HG02571 (cell line): Measurements from ENCODE around the gene CAMTA1.

Source experiments
- ATAC-seq: cut with Tn5 transposase; IDR thresholded peaks from one replicate; pipeline ENCODE4 v1.9.1; 2021; ENCODE audit warnings: mild to moderate bottlenecking, moderate library complexity; ENCODE audit not compliant: unreplicated experiment

Gene CAMTA1

DNA sequence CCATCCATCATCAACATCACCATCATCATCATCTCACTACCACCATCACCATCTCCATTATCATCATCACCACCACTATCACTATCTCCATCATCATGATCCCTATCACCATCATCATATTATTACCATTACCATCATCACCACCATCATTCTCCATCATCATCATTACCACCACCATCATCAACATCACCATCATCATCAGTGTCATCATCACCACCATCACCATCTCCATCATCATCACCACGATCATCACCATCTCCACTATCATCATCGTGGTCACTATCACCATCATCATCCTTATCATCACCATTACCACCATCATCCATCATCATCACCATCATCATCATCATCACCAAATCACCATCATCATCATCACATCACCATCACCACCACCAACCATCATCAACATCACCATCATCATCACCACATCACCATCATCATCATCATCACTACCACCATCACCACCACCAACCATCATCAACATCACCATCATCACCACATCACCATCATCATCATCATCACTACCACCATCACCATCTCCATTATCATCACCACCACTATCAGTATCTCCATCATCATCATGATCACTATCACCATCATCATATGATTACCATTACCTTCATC is 783.8 kb downstream of the CAMTA1 start:
- ATAC-seq = no peak

- ATAC-seq = no peak
These were observed 785.1 kb downstream of the CAMTA1 start for GRCh38 chr1:7570311-7570710.

DNA sequence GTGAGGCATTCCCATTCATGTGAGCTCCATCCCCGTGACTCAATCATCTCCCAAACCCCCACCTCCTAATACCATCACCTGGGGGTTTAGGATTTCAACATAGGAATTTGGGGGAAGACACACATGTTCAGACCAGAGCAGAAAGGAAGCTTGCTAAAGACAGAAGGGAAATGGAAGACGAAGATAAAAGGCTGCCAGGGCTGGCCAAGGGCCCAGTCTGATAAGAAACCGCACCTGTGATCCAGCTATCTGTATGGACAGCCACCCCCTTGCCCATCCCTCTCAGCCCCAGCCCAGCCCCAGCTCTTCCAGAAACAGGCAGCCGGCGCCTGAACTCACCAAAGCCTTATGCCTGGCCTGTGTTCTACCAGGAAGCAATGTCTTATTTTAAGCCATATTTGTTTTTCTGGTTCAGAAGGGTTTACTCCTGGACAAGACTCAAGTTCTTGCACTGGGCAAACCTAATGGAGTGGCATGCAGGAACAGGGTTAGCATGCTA is 787.4 kb downstream of the CAMTA1 start:
- no peak for ATAC-seq

DNA sequence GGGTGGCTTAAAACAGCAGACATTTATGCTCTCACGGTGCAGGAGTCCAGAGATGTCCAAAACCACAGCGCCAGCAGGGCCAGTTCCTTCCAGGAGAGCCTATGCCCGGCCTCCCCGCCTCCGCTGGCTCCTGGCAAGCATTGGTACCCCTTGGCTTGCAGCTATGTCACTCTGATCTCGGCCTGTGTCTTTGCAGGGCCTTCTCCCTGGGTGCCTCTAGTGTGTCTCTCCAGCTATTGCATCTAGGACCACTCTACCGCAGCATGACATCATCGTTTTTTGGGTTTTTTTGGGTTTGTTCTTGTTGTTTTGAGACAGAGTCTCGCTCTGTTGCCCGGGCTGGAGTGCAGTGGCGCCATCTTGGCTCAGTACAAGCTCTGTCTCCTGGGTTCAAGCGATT is 788.2 kb downstream of the CAMTA1 start:
- ATAC-seq = no peak

DNA sequence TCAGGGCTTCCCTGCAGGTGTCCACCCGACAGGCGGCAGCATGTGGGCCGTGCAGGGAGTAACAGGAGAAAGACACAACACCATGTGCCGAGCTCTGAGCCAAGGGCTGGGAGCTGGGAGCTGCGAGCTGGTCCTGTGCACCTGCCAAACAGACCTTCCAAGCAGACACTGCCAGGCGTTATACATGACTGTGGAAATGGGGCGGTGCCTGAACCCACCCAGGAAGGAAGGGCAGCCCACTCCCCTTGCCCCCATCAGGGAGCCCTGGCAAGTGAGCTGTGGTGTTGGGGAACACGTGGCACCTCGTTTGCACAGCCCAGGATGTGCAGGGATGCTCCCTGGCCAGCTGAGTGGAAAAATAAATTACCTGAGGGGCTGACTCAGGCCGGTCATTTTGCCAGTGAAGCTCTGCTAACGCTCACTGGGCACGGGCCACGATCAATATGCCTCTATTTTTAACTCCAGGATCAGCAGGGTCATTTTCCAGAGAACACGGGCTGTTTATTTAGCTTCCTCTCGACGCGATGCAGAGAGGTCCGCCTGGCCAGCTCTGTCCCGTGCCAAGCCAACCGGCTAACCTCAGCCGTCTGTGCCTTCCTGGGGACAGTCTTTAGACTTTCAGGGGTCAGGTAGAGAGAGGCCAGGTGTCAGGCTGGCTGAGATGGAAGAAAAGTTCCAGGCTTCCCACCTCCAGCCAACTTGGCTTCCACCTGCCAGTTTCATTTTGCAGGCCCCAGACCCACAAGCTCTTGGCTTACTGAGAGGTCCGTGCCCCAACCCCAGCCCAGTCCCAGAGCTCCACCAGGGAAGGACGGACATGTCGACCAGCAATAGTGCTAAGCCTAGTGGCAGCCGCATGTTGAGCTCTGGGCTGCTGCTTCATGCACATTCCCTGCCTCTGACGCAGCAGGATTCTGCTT is 789.1 kb downstream of the CAMTA1 start:
- no peak for ATAC-seq

DNA sequence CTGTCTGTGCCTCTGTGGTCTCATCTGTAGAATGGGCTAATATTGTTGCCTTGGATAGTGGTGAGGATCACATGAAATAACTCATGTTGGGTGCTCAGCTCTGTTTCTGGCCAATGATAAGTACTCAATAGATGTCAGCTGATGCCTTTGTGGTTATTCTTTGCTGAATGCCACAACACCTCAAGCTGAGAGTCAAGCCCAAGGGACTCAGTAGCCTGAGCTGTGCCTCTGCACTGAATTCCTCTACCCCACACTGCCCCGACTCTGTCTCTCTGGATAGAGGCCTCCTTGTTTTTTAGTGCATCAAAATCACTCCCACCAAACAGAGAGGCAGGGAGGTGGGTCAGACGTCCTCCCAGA is 789.8 kb downstream of the CAMTA1 start:
- no peak for ATAC-seq

DNA sequence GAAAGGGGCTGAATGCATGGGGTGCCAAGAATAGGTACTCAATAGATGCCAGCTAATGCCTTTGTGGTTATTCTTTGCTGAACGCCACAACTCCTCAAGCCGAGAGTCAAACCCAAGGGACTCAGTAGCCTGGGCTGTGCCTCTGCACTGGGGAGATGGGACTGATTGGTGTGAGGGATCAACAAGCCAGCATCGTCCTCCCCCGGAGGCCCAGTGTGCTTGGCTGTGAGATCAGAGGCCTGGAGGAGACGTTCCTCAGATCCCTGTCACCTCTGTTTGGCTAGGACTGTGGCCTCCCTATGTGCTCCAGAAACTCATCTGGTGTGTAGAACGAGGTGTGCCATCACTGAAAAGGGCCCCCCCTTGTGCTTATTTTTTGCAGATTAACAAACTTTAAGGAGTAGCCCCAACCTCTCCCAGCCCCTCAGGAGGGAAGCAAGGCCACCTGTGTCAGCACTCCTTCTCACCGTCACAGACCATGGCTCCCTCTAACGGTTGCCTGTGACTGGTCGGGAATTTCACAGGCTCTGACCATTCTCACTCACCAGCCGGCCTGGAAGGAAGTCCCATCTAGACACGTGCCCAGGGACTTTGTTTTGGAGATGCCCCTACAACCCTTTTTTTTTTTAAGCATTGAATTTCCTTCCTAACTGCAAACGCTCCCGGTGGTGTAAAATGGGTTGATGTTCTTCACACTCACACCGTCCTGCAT is 791.8 kb downstream of the CAMTA1 start:
- ATAC-seq = no peak

DNA sequence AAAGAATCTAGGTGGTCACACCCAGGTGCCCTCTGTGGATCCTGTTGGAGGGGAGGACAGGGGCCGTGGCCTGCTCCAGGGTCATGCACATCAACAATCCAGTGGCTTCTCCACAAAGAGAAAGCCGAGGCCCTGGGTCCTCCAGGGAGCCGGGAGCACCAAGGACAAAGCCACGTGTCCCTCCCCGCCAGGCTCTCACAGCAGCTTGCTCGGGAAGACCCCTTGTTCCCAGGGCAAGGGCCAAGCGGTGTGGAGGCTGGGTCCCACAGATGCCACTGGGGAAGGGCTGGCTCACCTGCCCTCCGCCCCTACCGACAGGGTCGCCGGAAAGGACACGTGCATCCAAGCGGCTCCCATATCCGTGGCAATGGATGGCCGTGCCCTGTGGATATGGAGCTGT is 793.0 kb downstream of the CAMTA1 start:
- no peak for ATAC-seq

GRCh38 chr1:7579016-7579415 is 793.8 kb downstream of the CAMTA1 start:
- no peak for ATAC-seq

GRCh38 chr1:7579831-7580804 is 794.9 kb downstream of the CAMTA1 start:
- no peak for ATAC-seq

DNA sequence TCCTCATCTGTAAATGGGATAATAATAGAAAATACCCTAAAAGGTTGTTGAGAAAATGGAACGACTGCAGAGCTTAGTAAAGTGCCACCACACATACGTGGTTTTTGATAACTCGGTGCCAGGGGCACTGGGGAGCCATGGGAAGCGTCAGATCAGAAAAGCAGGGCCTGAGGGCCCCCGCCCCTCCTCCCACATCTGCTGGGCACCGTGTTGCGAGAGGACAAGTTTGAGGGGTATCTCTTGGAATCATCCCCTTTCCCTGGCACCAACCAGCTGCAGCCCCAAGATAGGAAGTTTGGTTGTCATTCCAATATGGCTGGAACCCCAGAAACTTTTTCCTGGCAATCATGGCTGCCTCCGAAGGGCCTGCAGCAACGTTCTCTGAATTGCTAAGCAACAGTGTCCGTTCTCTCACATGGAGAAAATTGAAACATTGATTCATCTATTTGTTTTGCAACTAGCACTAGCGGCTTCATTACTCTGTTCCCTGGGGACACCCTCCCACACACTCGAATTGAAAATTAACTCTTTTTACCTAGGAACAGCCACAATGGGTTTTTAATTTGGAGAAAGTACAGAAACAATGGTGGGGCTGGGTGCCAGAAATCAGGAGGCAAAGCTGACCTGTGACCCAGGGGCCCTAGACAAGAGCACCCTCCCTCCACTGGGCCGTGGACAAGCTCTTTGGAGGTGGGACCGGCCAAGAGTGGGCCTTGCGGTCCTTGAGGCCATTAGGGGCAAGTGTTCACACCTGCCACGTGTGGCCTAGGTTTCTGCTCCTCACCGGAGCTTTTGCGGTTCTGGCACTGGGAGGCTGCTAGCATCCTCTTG is 795.9 kb downstream of the CAMTA1 start:
- ATAC-seq = no peak

- ATAC-seq = no peak
These were observed 796.7 kb downstream of the CAMTA1 start for GRCh38 chr1:7581754-7582459.

GRCh38 chr1:7582460-7582972 is 797.3 kb downstream of the CAMTA1 start:
- ATAC-seq = no peak

GRCh38 chr1:7583291-7584096 is 798.2 kb downstream of the CAMTA1 start:
- ATAC-seq = no peak

DNA sequence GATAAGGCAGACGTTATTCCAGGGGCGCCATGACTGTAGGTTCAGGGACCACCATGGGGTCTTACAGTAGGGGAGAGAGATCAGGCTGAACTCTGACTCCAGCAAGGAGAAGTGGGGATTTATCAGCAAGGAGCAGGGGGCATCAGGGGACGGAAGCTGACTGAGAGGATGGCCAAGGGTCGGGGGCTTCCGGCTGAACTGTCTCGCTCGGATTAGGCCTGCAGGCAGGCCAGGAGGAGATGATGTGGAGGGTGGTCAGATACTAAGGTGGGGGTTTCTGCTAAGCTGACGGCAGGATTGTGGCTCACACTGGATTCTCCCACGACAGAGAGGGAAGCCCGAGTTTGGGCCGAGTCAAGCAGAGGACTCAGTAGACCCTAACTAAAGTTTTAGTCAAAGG is 798.9 kb downstream of the CAMTA1 start:
- no peak for ATAC-seq

- no peak for ATAC-seq
These were observed 799.4 kb downstream of the CAMTA1 start for GRCh38 chr1:7584643-7585042.

GRCh38 chr1:7585216-7585907 is 800.1 kb downstream of the CAMTA1 start:
- ATAC-seq = no peak
